ENCODE results near the gene CCSAP. TPM values are rescaled to one million over a fixed set of nuclear protein-coding genes. Genes with fewer than 3 reads are reported as not detected.

Gene CCSAP
- total RNA-seq, 3 donors from 2014 or later, result 1.6 to 4.2 (median 3.3) TPM

- intact Hi-C loops (cut with DNase I, micrococcal nuclease), result no loop called here
- DNase-seq (no peak), ATAC-seq (no peak)
- no peaks in the 10 kb centered on the region for H3K36me3 ChIP-seq (ENCODE audit: low read depth)
- TF ChIP-seq, protein P1, sequence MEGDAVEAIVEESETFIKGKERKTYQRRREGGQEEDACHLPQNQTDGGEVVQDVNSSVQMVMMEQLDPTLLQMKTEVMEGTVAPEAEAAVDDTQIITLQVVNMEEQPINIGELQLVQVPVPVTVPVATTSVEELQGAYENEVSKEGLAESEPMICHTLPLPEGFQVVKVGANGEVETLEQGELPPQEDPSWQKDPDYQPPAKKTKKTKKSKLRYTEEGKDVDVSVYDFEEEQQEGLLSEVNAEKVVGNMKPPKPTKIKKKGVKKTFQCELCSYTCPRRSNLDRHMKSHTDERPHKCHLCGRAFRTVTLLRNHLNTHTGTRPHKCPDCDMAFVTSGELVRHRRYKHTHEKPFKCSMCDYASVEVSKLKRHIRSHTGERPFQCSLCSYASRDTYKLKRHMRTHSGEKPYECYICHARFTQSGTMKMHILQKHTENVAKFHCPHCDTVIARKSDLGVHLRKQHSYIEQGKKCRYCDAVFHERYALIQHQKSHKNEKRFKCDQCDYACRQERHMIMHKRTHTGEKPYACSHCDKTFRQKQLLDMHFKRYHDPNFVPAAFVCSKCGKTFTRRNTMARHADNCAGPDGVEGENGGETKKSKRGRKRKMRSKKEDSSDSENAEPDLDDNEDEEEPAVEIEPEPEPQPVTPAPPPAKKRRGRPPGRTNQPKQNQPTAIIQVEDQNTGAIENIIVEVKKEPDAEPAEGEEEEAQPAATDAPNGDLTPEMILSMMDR (IDR thresholded peaks at IDR 0.05), result no peak
- H3K4me1 ChIP-seq (ENCODE audit: low read depth), result no peaks in the 10 kb centered on the region
- H3K4me3 ChIP-seq, result no peak overlapping the region
- no peaks in the 10 kb centered on the region for H3K9me3 ChIP-seq
These were observed 29.4 kb upstream of the CCSAP start for GRCh38 chr1:229372251-229372650.

DNA sequence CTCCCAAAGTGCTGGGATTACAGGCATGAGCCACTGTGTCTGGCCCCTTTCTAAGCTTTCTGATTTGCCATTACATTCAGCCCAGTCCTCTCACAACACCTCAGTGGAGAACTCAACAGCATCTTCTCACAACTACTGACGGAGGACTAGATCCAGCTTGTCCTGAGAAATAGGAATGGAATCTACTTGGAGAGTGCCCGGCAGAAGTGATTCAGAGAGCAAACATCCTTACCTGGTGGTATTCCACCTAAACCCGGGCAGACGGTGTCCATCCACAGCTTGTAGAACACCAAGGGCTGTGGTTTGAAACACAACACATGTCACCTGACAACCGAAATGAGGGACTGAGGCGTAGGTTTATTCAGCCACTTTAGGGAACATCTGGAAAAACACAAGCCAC lies 28.8 kb upstream of the CCSAP start:
- intact Hi-C loops (cut with DNase I, micrococcal nuclease), result no loop called here
- Histone ChIP-seq H3K4me3 (no peak overlapping the region), H3K9me3 (no peaks in the 10 kb centered on the region), H3K4me1 (ENCODE audit: low read depth) (no peaks in the 10 kb centered on the region), H3K36me3 (ENCODE audit: low read depth) (no peaks in the 10 kb centered on the region)
- no peak for DNase-seq
- TF ChIP-seq, protein P1 (IDR thresholded peaks at IDR 0.05), result no peak
- ATAC-seq, result no peak

- intact Hi-C loops (cut with DNase I, micrococcal nuclease), result no loop called here
- Histone ChIP-seq H3K36me3 (ENCODE audit: low read depth) (no peaks in the 10 kb centered on the region), H3K4me3 (no peak overlapping the region), H3K9me3 (no peaks in the 10 kb centered on the region), H3K4me1 (ENCODE audit: low read depth) (no peaks in the 10 kb centered on the region)
- TF ChIP-seq, protein P1 (IDR thresholded peaks at IDR 0.05), result no peak
- DNase-seq, result no peak
- ATAC-seq, result no peak
These were observed 27.8 kb upstream of the CCSAP start for GRCh38 chr1:229370601-229371021.

DNA sequence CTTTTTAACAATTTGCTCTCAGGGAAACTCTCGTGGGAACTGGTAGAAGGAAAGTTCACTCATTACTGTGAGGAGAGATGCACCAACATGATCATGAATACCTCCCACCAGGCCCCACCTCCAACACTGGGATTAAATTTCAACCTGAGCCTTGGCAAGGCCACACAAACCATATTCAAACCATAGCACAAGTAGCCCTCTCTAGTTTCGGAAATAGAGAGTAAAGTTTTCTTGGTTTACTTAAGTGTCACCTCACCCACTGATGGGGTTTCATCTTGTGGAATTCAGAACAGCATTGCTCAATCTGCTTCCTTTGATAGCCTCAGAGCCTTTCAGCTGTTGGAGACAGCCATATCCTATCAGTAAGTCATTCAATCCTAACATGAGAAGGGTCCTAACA lies 25.5 kb upstream of the CCSAP start:
- intact Hi-C loops (cut with DNase I, micrococcal nuclease), result no loop called here
- no peak for ATAC-seq
- no peak overlapping the region for H3K4me3 ChIP-seq
- TF ChIP-seq, protein P1 (IDR thresholded peaks at IDR 0.05), result no peak
- H3K36me3 ChIP-seq (ENCODE audit: low read depth), result no peaks in the 10 kb centered on the region
- no peaks in the 10 kb centered on the region for H3K4me1 ChIP-seq (ENCODE audit: low read depth)
- DNase-seq, result no peak
- no peaks in the 10 kb centered on the region for H3K9me3 ChIP-seq

- DNase-seq (no peak), ATAC-seq (no peak)
- no peaks in the 10 kb centered on the region for H3K36me3 ChIP-seq (ENCODE audit: low read depth)
- intact Hi-C loops (cut with DNase I, micrococcal nuclease), result no loop called here
- H3K4me1 ChIP-seq (ENCODE audit: low read depth), result no peaks in the 10 kb centered on the region
- no peak overlapping the region for H3K4me3 ChIP-seq
- no peaks in the 10 kb centered on the region for H3K9me3 ChIP-seq
- TF ChIP-seq, protein P1 (IDR thresholded peaks at IDR 0.05), result no peak
These were observed 22.7 kb upstream of the CCSAP start for GRCh38 chr1:229365569-229365968.

Data from mucosa of descending colon (tissue), 3 donors.